Left lung (tissue), 10 donors: Measurements from ENCODE around the gene SLC48A1. TPM values are rescaled to one million over a fixed set of nuclear protein-coding genes. Genes with fewer than 3 reads are reported as not detected.
A peak's percentile ranks its signal among the peaks of the same experiment; 100 is the strongest.

Experiments
- ATAC-seq: fragments of 200-7000 bp; cut with Tn5 transposase; one replicate; pipeline ENCODE4 v1.9.1; 2020; ENCODE audit warnings: moderate library complexity
- DNase-seq, 4 donors: peaks; one replicate each; pipeline ENCODE4 v3.0.0-alpha.2; 2013 to 2020
- H3K27ac ChIP-seq, 2 donors: fragments of 200-600 bp; sonication (generic) in 1 of 2; one replicate each; pipeline versions ENCODE4 v1.5.0 to v1.8.0; 2020 to 2021
- H3K27me3 ChIP-seq, 2 donors: fragments of 200-600 bp; sonication (generic) in 1 of 2; one replicate each; pipeline versions ENCODE4 v1.5.0 to v1.8.0; 2020 to 2021
- H3K36me3 ChIP-seq, 2 donors: fragments of 200-600 bp; sonication (generic) in 1 of 2; one replicate each; pipeline versions ENCODE4 v1.5.0 to v1.8.0; 2020 to 2021
- H3K4me1 ChIP-seq, 2 donors: fragments of 200-600 bp; one replicate each; pipeline ENCODE4 v1.8.0; 2021
- H3K4me3 ChIP-seq, 2 donors: fragments of 200-600 bp; sonication (generic) in 1 of 2; one replicate each; pipeline versions ENCODE4 v1.5.0 to v1.8.0; 2020 to 2021; ENCODE audit warnings: mild to moderate bottlenecking in 1 of 2
- H3K9me3 ChIP-seq, 2 donors: fragments of 200-600 bp; sonication (generic) in 1 of 2; one replicate each; pipeline versions ENCODE4 v1.5.0 to v1.8.0; 2020 to 2021
- intact Hi-C, 2 donors: fragments of 100-400 bp; cut with DNase I; formaldehyde crosslinking; loops; one replicate each; pipeline versions ENCODE4 v1.11.2 to v1.14.2; 2022
- polyA plus RNA-seq, 6 donors: library from polyadenylated mRNA; unstranded; fragments of 120-200 nt; gene quantifications; one replicate each; pipeline ENCODE4 v1.2.1, GENCODE V29; 2013; ENCODE audit not compliant: insufficient read length in 6 of 6
- total RNA-seq, 2 donors: library from RNA; stranded (reverse); fragmentation: NEBNext Ultra II Directional; extraction: Animal tissue kit (Norgen Biotek cat#: 25700); gene quantifications; one replicate each; pipeline ENCODE4 v1.2.1, GENCODE V29; 2021
- TF ChIP-seq, protein P1 (sequence below), 2 donors: fragments of 200-600 bp; sonication (generic) in 1 of 2; IDR thresholded peaks; one replicate each; pipeline versions ENCODE4 v1.5.0 to v1.8.0; 2021; ENCODE audit warnings: antibody characterized with exemption in 2 of 2
- donor health status: DM: no; HTN: yes; CAD: no.
- donor health status: DM: no; HTN: no; CAD: no.

The SLC48A1 gene
- total and polyA plus RNA-seq, 8 donors: 14.9 to 38.6 (median 18.3) TPM

DNA sequence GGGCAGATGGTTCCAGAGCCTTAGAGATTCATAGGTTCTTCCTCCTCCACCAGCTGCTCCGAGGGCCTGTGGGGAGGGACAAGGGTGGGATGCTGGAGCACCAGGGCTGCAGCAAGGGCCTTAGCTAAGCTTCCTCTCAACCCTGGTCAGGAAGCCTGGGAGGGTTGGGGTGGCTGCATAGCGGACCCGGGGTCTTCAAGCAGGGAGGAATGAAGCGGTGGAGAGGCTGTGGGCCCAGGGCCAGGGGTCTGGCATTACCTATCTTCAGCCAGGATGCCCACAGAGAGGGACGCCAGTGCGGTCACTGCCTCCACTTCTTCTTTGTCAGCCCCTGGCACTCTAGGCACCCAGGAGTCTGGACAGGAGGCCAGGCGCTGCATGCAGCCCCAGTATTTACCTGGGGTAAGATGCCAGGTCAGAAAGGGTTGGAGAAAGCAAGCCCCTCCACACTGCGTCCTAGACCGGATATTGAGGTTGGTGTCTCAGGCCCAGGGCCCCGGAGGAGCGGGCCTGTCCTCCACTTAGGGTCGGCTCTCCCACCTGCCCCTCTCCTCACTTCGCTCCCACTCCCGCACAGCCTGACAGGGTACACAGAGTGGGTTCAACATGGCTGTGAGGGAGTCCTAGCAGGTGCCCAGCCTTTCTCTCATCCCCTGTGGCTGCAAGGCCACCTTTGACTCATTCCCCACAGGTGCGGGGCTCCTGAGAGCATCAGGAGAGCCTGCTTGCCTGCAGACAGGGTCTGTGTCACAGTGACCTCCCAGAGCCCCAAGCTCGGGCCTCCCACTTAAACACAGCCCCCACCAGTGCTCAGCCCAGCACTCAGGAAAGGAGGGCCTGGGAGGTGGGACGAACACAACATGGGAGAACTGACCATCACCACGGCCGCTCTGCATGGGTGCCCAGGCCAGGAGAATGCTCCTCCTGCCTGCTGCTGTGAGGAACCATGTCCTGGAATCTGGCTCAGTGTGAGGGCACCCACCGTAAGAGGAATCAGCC is 11.1 kb downstream of the SLC48A1 start:
- Histone ChIP-seq H3K27me3 (no peaks in the 10 kb centered on the region), H3K4me3 (no peak overlapping the region), H3K27ac (no peak overlapping the region), H3K9me3 (no peaks in the 10 kb centered on the region), H3K4me1 (peaks cover 0 to 5% of the 10 kb centered on the region in 2 donors), H3K36me3 (peaks cover 0 to 86% of the 10 kb centered on the region in 2 donors)
- TF ChIP-seq, protein P1, sequence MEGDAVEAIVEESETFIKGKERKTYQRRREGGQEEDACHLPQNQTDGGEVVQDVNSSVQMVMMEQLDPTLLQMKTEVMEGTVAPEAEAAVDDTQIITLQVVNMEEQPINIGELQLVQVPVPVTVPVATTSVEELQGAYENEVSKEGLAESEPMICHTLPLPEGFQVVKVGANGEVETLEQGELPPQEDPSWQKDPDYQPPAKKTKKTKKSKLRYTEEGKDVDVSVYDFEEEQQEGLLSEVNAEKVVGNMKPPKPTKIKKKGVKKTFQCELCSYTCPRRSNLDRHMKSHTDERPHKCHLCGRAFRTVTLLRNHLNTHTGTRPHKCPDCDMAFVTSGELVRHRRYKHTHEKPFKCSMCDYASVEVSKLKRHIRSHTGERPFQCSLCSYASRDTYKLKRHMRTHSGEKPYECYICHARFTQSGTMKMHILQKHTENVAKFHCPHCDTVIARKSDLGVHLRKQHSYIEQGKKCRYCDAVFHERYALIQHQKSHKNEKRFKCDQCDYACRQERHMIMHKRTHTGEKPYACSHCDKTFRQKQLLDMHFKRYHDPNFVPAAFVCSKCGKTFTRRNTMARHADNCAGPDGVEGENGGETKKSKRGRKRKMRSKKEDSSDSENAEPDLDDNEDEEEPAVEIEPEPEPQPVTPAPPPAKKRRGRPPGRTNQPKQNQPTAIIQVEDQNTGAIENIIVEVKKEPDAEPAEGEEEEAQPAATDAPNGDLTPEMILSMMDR (IDR thresholded peaks at IDR 0.05): no peak
- intact Hi-C loops: no loop called here
- DNase-seq: peak in 1 of 4 donors; percentile 57
- ATAC-seq: no peak

DNA sequence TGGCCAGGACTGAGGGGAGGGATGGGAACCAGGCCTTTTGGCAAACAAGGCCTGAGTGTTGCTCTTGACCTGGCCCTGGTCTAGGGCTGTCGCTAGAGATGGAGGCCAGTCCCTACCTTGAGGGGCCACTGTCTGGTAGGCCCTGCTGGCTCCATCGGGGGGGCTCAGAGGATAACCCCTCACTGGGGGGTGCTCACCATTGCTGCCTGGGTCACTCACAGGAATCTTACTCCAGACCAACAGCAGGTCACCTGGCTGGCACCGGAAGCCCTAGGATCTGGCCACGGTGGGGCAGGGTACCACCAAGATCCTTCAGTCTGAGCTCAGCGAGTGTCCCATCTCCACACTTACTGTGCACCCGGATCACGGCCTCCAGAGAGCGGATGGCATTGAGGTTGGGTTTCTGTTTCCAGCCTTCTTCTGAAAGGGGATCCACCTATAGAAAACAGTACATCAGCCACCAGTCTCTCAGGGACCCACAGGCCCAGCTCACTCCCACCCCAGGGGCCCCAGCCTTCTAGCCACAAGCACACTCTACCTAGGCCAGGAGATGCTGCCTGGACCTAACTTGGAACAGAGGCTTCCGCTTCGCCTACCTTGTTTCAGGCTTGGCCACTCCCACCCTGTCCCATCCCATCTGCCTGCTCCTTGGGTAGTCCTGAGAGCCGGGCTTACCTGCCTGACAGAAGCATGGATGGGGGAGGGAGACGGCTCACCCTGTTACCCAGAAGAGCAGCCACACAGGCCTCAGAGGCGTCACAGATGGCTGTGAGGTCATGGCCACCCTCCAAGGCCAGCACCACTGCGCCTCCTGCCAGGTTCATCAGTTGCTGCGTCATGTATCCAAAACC is 12.2 kb downstream of the SLC48A1 start:
- Histone ChIP-seq H3K4me3 (no peak overlapping the region), H3K36me3 (peaks cover 0 to 97% of the 10 kb centered on the region in 2 donors), H3K9me3 (no peaks in the 10 kb centered on the region), H3K27me3 (no peaks in the 10 kb centered on the region), H3K27ac (peak overlapping the region in 1 of 2 donors; percentile 8), H3K4me1 (no peaks in the 10 kb centered on the region)
- TF ChIP-seq, protein P1 (IDR thresholded peaks at IDR 0.05): no peak
- DNase-seq (peak in 1 of 4 donors; percentile 45), ATAC-seq (no peak)
- intact Hi-C loops: no loop called here

DNA sequence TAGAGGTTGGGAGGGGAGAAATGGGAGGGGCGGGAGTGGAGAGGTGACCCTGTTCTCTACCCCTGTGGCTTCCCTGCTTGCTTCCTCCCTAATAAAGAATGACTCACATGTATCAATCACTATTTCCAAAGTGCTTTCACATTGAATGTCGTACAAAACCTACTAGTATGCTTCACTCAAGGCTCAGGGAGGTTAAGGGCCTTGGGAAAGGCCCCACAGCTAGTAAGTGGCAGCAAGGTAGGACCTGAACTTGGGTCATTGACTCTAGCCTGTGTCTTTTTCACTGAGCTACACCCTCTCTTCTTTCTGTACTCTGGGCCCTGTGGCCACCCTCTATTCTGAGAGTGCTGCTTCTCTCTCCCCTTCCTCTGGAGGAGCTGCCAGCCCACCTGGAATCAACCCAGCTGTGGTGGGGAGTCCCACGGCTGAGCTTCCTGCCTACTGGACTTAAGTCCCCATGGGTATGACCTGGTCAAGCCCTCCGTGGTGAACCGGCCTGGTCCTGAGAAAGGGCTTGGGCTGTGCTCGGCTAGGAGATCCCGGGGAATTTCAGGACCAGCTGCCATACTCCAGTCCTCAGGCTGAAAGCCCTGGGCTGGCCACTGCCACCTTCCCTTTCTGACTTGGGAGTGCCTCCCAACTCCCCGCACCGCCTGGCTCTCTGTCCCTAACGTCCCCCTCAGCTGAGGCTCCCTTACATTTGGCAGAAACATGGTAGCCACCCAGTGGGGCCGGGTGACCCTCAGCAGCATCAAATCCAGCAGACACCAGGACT is 13.0 kb downstream of the SLC48A1 start:
- intact Hi-C loops: no loop called here
- Histone ChIP-seq H3K9me3 (no peaks in the 10 kb centered on the region), H3K36me3 (peaks cover 0 to 100% of the 10 kb centered on the region in 2 donors), H3K4me1 (no peaks in the 10 kb centered on the region), H3K27ac (peak overlapping the region in 1 of 2 donors; percentile 8), H3K27me3 (no peaks in the 10 kb centered on the region), H3K4me3 (no peak overlapping the region)
- TF ChIP-seq, protein P1 (IDR thresholded peaks at IDR 0.05): no peak
- peak in 1 of 4 donors; percentile 55 for DNase-seq
- no peak for ATAC-seq

DNA sequence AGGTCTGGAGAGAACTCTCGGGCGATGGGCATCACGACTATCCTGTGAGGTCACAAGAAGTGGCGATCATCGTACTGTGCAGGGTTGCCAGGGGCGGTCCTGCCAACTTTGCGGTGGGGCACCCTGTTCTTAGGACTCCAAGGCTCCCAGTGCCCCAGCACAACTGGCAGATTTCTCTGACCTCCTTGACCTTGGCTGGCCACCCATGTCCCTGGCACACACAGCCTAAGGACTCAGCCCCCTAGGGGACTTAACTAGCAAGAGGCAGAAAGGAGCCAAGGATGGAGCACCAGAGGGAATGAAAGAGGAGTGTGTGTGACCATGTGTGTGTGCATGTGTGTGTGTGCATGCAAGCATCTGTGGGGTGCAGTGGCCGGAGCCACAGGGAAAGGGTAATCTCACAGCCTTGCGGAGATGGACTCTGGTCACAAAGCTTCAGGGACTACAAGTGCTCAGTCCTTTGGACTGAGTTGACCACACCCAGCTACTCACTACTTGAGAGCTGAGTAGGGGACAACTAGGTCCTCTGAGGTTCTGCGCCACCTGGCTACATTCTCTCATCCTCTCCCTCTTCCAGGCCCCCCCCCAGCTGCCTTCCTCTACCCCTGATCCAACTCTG is 13.7 kb downstream of the SLC48A1 start:
- H3K4me3 ChIP-seq: no peak overlapping the region
- no peak for ATAC-seq
- DNase-seq: peak in 1 of 4 donors; percentile 58
- intact Hi-C loops: no loop called here
- no peaks in the 10 kb centered on the region for H3K27me3 ChIP-seq
- H3K27ac ChIP-seq: no peak overlapping the region
- peaks cover 0 to 100% of the 10 kb centered on the region in 2 donors for H3K36me3 ChIP-seq
- TF ChIP-seq, protein P1 (IDR thresholded peaks at IDR 0.05): no peak
- no peaks in the 10 kb centered on the region for H3K4me1 ChIP-seq
- H3K9me3 ChIP-seq: no peaks in the 10 kb centered on the region
